Measurements from ENCODE around the gene KCNE1. TPM values are rescaled to one million over a fixed set of nuclear protein-coding genes. Genes with fewer than 3 reads are reported as not detected.

KCNE1 gene
- total and polyA plus RNA-seq, 2 of the 13 experiments (the other 11 are each of a cell fraction or from before 2014, with no cell fraction given) = 0.35 TPM; not detected in 1

GRCh38 chr21:34526618-34527290 lies 14.7 kb upstream of the KCNE1 start (continued):
- TF ChIP-seq FOXP4 (CRISPR knock-in tag; IDR thresholded peaks at IDR 0.05) (peak; percentile 86), NCOA2 (CRISPR knock-in tag; IDR thresholded peaks at IDR 0.05) (peak; percentile 82), SAFB2 (CRISPR knock-in tag; IDR thresholded peaks at IDR 0.05; ENCODE audit: borderline replicate concordance, low read depth) (no peak), ZNF605 (CRISPR knock-in tag; IDR thresholded peaks at IDR 0.05) (peak; percentile 74; the same call in 1 of the 2 replicates), GMEB1 (CRISPR knock-in tag; IDR thresholded peaks at IDR 0.05; ENCODE audit: borderline replicate concordance) (peak; percentile 31; the same call in 1 of the 2 replicates), ZNF652 (CRISPR knock-in tag; IDR thresholded peaks at IDR 0.05; ENCODE audit: borderline replicate concordance, low read depth) (no peak), ZNF34 (CRISPR knock-in tag; IDR thresholded peaks at IDR 0.05; ENCODE audit: borderline replicate concordance) (no peak), LCORL (IDR thresholded peaks at IDR 0.05) (no peak), LCORL (CRISPR knock-in tag; IDR thresholded peaks at IDR 0.05) (peak; percentile 56), ISX (CRISPR knock-in tag; conservative IDR thresholded peaks at IDR 0.05) (no peak), MXI1 (IDR thresholded peaks at IDR 0.05; ENCODE audit: borderline replicate concordance, low read depth, low read length) (peak; percentile 70; the same call in 1 of the 3 replicates), HOMEZ (CRISPR knock-in tag; IDR thresholded peaks at IDR 0.05; ENCODE audit: low read depth) (peak; percentile 51; the same call in 1 of the 2 replicates), ZNF761 (CRISPR knock-in tag; conservative IDR thresholded peaks at IDR 0.05) (no peak), BRCA1 (CRISPR knock-in tag; IDR thresholded peaks at IDR 0.05) (no peak), RARA (CRISPR knock-in tag; IDR thresholded peaks at IDR 0.05) (peak; percentile 62), ATF3 (CRISPR knock-in tag; IDR thresholded peaks at IDR 0.05) (peak; percentile 89), ELF3 (CRISPR knock-in tag; IDR thresholded peaks at IDR 0.05) (peak; percentile 80), POGZ (CRISPR knock-in tag; IDR thresholded peaks at IDR 0.05) (peak; percentile 36; the same call in 1 of the 2 replicates), ZBTB14 (CRISPR knock-in tag; IDR thresholded peaks at IDR 0.05) (no peak), JUND (CRISPR knock-in tag; IDR thresholded peaks at IDR 0.05) (peak; percentile 55; the same call in 1 of the 2 replicates), GABPB1 (CRISPR knock-in tag; IDR thresholded peaks at IDR 0.05) (no peak; the same call in 1 of the 2 replicates)
- TF ChIP-seq, protein P1, sequence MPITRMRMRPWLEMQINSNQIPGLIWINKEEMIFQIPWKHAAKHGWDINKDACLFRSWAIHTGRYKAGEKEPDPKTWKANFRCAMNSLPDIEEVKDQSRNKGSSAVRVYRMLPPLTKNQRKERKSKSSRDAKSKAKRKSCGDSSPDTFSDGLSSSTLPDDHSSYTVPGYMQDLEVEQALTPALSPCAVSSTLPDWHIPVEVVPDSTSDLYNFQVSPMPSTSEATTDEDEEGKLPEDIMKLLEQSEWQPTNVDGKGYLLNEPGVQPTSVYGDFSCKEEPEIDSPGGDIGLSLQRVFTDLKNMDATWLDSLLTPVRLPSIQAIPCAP (CRISPR knock-in tag; IDR thresholded peaks at IDR 0.05; ENCODE audit: low read depth) = 0 out of 2 replicates have a peak, but pooled peaks have one; percentile 44
- TF ChIP-seq, protein P2, sequence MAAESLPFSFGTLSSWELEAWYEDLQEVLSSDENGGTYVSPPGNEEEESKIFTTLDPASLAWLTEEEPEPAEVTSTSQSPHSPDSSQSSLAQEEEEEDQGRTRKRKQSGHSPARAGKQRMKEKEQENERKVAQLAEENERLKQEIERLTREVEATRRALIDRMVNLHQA (CRISPR knock-in tag; IDR thresholded peaks at IDR 0.05) = no peak
